HEK293T (cell line): Measurements from ENCODE around the gene C14orf180.

Experiments
- ARNT ChIP-seq: fragments of 450-650 bp; IDR thresholded peaks from 2 replicates; pipeline ENCODE4 v1.6.1; 2017; ENCODE audit warnings: mild to moderate bottlenecking
- ELF4 ChIP-seq: fragments of 450-650 bp; IDR thresholded peaks from 2 replicates; pipeline ENCODE4 v1.6.1; 2017; ENCODE audit warnings: antibody characterized with exemption
- SP1 ChIP-seq: fragments of 450-650 bp; IDR thresholded peaks from 2 replicates; pipeline ENCODE4 v1.6.1; 2017
- SUZ12 ChIP-seq: fragments of 450-650 bp; IDR thresholded peaks from 2 replicates; pipeline ENCODE4 v1.6.1; 2016; ENCODE audit warnings: mild to moderate bottlenecking
- ZNF384 ChIP-seq: fragments of 450-650 bp; IDR thresholded peaks from 2 replicates; pipeline ENCODE4 v1.6.1; 2016

GRCh38 chr14:104601786-104602185, 22.2 kb downstream of the C14orf180 start:
- TF ChIP-seq SP1: no peak
- no peak for TF ChIP-seq ARNT
- no peak for TF ChIP-seq ZNF384
- TF ChIP-seq ELF4: no peak
- no peak for TF ChIP-seq SUZ12
